Endodermal cell (in vitro differentiated cells): ENCODE data around the gene STK32B. TPM values are rescaled to one million over a fixed set of nuclear protein-coding genes. Genes with fewer than 3 reads are reported as not detected.

Experiments
- DNase-seq: peaks from one replicate; pipeline ENCODE4 v3.0.0-alpha.2; 2017
- H3K27ac ChIP-seq: 2 replicates; pipeline ENCODE4 v1.5.1; 2013; ENCODE audit warnings: mild to moderate bottlenecking, low read depth, low read length, moderate library complexity
- H3K27me3 ChIP-seq: 2 replicates; pipeline ENCODE4 v1.6.1; 2013; ENCODE audit warnings: mild to moderate bottlenecking, low read length, moderate library complexity; ENCODE audit not compliant: insufficient read depth, control insufficient read depth, poor library complexity, severe bottlenecking
- H3K36me3 ChIP-seq: 2 replicates; pipeline ENCODE4 v1.7.0; 2013; ENCODE audit warnings: mild to moderate bottlenecking, low read length, moderate library complexity; ENCODE audit not compliant: control insufficient read depth, insufficient read depth
- H3K4me1 ChIP-seq: one replicate; pipeline ENCODE4 v1.7.0; 2013; ENCODE audit warnings: low read length; ENCODE audit not compliant: control insufficient read depth, insufficient read depth
- H3K4me3 ChIP-seq: 2 replicates; pipeline ENCODE4 v1.5.1; 2013; ENCODE audit warnings: mild to moderate bottlenecking, low read length, moderate library complexity
- H3K9ac ChIP-seq: 2 replicates; pipeline ENCODE4 v1.6.1; 2013; ENCODE audit warnings: mild to moderate bottlenecking, low read length, moderate library complexity; ENCODE audit not compliant: poor library complexity, severe bottlenecking; ENCODE audit errors: extremely low read depth
- H3K9me3 ChIP-seq: 2 replicates; pipeline ENCODE4 v1.6.1; 2013; ENCODE audit warnings: mild to moderate bottlenecking, low read length, moderate library complexity; ENCODE audit not compliant: control insufficient read depth
- H3K27ac Mint-ChIP-seq: 2 replicates; pipeline ENCODE4 v1.8.0; 2020; ENCODE audit warnings: mixed read lengths
- H3K27me3 Mint-ChIP-seq: 2 replicates; pipeline ENCODE4 v1.8.0; 2021; ENCODE audit warnings: mild to moderate bottlenecking, mixed read lengths; ENCODE audit not compliant: insufficient read depth
- H3K36me3 Mint-ChIP-seq: 2 replicates; pipeline ENCODE4 v1.8.0; 2020; ENCODE audit warnings: low read depth, mixed read lengths
- H3K4me1 Mint-ChIP-seq: 2 replicates; pipeline ENCODE4 v1.8.0; 2020; ENCODE audit warnings: mixed read lengths
- H3K4me3 Mint-ChIP-seq: 2 replicates; pipeline ENCODE4 v1.8.0; 2020; ENCODE audit warnings: mild to moderate bottlenecking, moderate library complexity, mixed read lengths
- H3K9me3 Mint-ChIP-seq: 2 replicates; pipeline ENCODE4 v1.8.0; 2020; ENCODE audit warnings: mild to moderate bottlenecking, mixed read lengths
- CTCF ChIP-seq: fragments of 200-600 bp; sonication (generic); conservative IDR thresholded peaks from 2 replicates; pipeline ENCODE4 v1.5.0; 2021; ENCODE audit warnings: antibody characterized with exemption, mild to moderate bottlenecking
- WGBS, 2 experiments: methylation state at CpG; one replicate each; pipeline versions ENCODE4 v1.1.5 to v1.1.7; 2013; ENCODE audit warnings: missing lambda C conversion rate in 2 of 2, mixed read lengths in 1 of 2; ENCODE audit not compliant: insufficient coverage in 1 of 2, insufficient read length in 1 of 2; 5-methylcytosine and 5-hydroxymethylcytosine counted together
- total RNA-seq, 2 donors: library from RNA; stranded (reverse); fragmentation: NEBNext Ultra II Directional in 1 of 2; extraction: Animal tissue kit (Norgen Biotek cat#: 25700) in 1 of 2; gene quantifications; 2 replicates in 1 of 2; 3 replicates in 1 of 2; pipeline ENCODE4 v1.2.1, GENCODE V29; 2021

The STK32B gene
- total RNA-seq, 2 donors from 2014 or later = 1.4 to 1.5 TPM

GRCh38 chr4:5098176-5098575, 46.9 kb downstream of the STK32B start:
- Histone ChIP-seq H3K4me1 (no peaks in the 10 kb centered on the region), H3K9me3 (no peaks in the 10 kb centered on the region), H3K27ac (no peak overlapping the region), H3K4me3 (no peak overlapping the region), H3K36me3 (no peaks in the 10 kb centered on the region), H3K9ac (no peak overlapping the region), H3K27me3 (no peaks in the 10 kb centered on the region)
- Mint-ChIP-seq H3K36me3 (no peaks in the 10 kb centered on the region), H3K4me3 (no peak overlapping the region), H3K27ac (no peak overlapping the region), H3K27me3 (peaks cover 16% of the 10 kb centered on the region), H3K9me3 (no peaks in the 10 kb centered on the region), H3K4me1 (no peaks in the 10 kb centered on the region)
- WGBS, 2 experiments = 57 to 75% methylated on average over 1 of the region's 1 CpG
- TF ChIP-seq CTCF = no peak
- DNase-seq = no peak

GRCh38 chr4:5100336-5100735, 49.1 kb downstream of the STK32B start:
- no peaks in the 10 kb centered on the region for H3K36me3 ChIP-seq
- Mint-ChIP-seq H3K36me3 (no peaks in the 10 kb centered on the region), H3K4me1 (no peaks in the 10 kb centered on the region)

GRCh38 chr4:5100986-5101385, 49.7 kb downstream of the STK32B start:
- 94 to 100% methylated on average over 1 to 4 of the region's 4 CpGs for WGBS, 2 experiments
- TF ChIP-seq CTCF = no peak
- Histone ChIP-seq H3K36me3 (no peaks in the 10 kb centered on the region), H3K27me3 (no peaks in the 10 kb centered on the region), H3K4me1 (no peaks in the 10 kb centered on the region), H3K9ac (no peak overlapping the region), H3K4me3 (no peak overlapping the region), H3K9me3 (no peaks in the 10 kb centered on the region), H3K27ac (no peak overlapping the region)
- H3K27me3 Mint-ChIP-seq = peaks cover 21% of the 10 kb centered on the region
- no peaks in the 10 kb centered on the region for H3K36me3 Mint-ChIP-seq
- no peak overlapping the region for H3K27ac Mint-ChIP-seq
- H3K4me1 Mint-ChIP-seq = no peaks in the 10 kb centered on the region
- no peak for DNase-seq
- no peaks in the 10 kb centered on the region for H3K9me3 Mint-ChIP-seq
- H3K4me3 Mint-ChIP-seq = no peak overlapping the region

More at GRCh38 chr4:5100336-5100735, 49.1 kb downstream of the STK32B start:
- Histone ChIP-seq H3K4me3 (no peak overlapping the region), H3K27ac (no peak overlapping the region), H3K9ac (no peak overlapping the region), H3K27me3 (no peaks in the 10 kb centered on the region), H3K9me3 (no peaks in the 10 kb centered on the region), H3K4me1 (no peaks in the 10 kb centered on the region)
- H3K27ac Mint-ChIP-seq = no peak overlapping the region
- no peak overlapping the region for H3K4me3 Mint-ChIP-seq
- no peak for TF ChIP-seq CTCF
- DNase-seq = no peak
- H3K27me3 Mint-ChIP-seq = peaks cover 21% of the 10 kb centered on the region
- H3K9me3 Mint-ChIP-seq = no peaks in the 10 kb centered on the region
